Adrenal gland (tissue), 5 donors: ENCODE data around the gene PLG.

Experiments
- POLR2A ChIP-seq, 2 donors: fragments of 450-650 bp; IDR thresholded peaks; one replicate each; pipeline ENCODE4 v1.6.1; 2017; ENCODE audit warnings: antibody characterized with exemption in 2 of 2, mild to moderate bottlenecking in 2 of 2, moderate library complexity in 1 of 2
- TF ChIP-seq, protein P1 (sequence below), 6 experiments: fragments of 450-650 bp in 4 of 6; fragments of 200-600 bp in 2 of 6; sonication (generic) in 1 of 6; IDR thresholded peaks; 1 replicate in 5 of 6; 2 replicates in 1 of 6; pipeline versions ENCODE4 v1.5.1 to v1.8.0; 2016 to 2021; ENCODE audit warnings: antibody characterized with exemption in 6 of 6, mild to moderate bottlenecking in 2 of 6, moderate library complexity in 1 of 6
- donor health status: DM: no; HTN: no; CAD: no.

DNA sequence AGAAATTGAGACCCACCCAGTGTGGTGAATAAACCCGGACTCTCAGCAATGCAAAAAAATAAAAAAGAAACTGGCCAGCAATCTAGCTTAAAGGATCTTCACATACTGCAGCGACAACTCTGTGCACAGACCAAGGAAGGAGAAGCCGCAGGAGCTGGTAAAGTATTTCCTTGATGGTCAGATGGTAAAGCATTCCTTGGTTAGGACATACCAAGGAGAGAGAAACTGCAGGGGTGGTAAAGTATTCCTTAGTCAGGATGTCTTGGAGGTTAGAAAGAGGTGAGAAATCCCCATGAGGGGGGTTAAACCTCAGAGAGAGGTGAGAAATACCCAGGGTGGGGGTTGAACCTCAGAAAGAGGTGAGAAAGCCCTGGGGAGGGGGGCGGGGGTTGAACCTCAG lies 86.8 kb downstream of the PLG start:
- TF ChIP-seq, protein P1, sequence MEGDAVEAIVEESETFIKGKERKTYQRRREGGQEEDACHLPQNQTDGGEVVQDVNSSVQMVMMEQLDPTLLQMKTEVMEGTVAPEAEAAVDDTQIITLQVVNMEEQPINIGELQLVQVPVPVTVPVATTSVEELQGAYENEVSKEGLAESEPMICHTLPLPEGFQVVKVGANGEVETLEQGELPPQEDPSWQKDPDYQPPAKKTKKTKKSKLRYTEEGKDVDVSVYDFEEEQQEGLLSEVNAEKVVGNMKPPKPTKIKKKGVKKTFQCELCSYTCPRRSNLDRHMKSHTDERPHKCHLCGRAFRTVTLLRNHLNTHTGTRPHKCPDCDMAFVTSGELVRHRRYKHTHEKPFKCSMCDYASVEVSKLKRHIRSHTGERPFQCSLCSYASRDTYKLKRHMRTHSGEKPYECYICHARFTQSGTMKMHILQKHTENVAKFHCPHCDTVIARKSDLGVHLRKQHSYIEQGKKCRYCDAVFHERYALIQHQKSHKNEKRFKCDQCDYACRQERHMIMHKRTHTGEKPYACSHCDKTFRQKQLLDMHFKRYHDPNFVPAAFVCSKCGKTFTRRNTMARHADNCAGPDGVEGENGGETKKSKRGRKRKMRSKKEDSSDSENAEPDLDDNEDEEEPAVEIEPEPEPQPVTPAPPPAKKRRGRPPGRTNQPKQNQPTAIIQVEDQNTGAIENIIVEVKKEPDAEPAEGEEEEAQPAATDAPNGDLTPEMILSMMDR (IDR thresholded peaks at IDR 0.05) = no peak
- TF ChIP-seq POLR2A (IDR thresholded peaks at IDR 0.05) = no peak
